Stimulated activated CD4-positive, alpha-beta T cell treated with anti-CD3 and anti-CD28 coated beads, TNF-alpha, amount 100 ng/mL, for 24 hours (primary cell): ENCODE data around the gene TMEM140.
"Not testable (repeated sequence)": the region's sequence is repeated elsewhere in the genome, so short reads cannot be mapped to it uniquely, and the experiment has no call there.

Source experiments
- DNase-seq, 3 experiments: peaks; one replicate each; pipeline ENCODE4 v3.0.0-alpha.2; 2020; ENCODE audit warnings: low read depth in 3 of 3

The TMEM140 gene

DNA sequence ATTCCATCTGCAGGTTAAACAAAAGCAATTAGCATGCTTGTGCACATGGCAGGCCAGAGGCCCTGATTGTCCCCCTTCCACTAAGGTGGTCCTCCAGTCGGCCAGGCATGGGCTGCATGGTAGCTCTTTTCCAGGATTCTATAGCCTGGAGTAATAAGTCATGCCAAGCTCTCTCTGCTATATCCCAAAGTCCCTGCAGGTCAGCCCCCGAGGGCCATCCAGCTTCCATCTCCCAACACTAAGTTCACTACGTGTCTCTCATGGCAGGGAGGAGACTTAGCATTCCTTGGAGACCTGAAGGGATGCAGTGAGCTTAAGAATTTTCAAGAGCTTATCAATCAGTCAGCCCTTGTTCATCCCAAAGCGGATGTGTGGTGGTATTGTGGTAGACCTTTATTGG, 26.0 kb downstream of the TMEM140 start:
- DNase-seq = not testable (repeated sequence)

DNA sequence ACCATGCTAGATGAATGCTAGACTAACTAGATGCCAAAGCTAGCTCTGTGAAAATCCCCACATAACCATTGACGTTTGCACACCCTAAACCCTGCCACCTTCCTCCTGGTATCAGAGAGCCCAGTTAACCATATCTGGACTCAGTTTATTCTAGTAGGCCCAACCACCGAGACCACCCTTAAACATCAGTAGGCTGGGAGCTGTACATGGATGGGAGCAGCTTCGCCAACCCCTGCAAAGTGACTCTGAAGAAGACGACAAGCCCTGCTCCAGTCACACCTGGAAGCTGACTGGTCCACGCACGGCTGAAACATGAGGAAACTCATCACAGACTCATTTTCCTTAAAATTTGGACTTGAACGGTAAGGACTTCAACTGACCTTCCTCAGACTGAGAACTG, 27.1 kb downstream of the TMEM140 start:
- no peak for DNase-seq

DNA sequence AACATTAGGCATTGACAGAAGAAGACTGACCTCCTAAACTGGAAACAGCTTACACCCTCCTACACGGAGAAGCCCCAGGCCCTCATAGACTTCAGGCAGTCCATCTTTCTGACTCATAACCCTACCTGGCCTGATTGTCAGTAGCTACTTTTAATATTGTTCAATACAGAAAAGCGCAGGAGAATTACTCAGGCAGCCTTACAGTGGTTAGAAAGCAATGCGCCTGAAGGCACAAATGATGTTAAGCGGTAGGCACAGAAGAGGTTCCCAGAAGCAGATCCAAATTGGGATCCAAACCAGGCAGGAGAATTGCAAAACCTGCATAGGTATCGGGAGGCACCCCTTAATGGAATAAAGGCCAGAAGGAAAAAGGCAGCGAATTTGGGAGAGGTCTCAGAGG, 28.1 kb downstream of the TMEM140 start:
- DNase-seq = no peak

DNA sequence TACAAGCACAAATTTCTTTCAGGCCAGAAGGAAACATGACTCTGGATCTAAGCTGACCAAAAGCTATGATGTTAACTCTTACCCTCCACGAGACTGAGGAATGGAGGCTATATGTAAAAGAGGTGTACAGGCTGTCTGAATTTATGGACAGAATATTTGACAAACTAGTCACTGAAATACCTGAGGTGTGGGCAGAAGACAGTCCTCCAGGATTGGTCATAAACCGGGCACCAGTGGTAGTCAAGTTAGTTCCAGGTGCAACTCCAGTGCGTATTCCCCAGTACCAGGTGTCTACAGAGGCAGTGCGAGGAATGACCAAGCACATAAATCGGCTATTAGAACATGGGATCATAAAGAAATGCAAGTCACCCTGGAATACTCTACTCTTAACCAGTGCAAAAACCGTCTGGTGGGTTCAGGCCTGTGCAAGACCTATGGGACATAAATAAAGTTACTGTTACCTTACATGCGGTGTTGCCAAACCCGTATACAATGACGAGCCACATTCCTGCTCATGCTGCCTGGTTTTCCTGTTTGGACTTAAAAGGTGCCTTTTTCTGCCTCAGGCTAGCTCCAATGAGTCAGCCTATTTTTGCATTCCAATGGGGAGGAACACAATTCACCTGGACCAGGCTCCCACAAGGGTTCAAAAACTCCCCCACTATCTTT, 29.3 kb downstream of the TMEM140 start:
- no peak for DNase-seq

DNA sequence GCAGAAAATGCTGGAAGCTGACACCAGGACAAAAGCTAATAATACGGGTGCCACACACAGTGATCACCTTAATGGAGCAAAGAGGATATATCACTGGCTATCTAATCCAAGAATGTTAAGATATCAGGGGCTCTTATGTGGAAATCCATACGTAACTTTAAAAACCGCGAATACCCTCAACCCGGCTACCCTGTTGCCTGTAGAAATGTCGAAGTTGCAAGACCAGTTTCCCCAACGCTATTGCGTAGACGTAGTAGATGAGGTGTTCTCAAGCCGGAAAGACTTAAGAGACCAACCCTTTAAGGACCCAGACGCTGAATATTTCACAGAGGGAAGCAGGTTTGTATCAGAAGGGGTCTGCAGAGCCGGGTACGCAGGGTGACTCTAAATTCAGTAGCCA, 30.5 kb downstream of the TMEM140 start:
- no peak for DNase-seq

DNA sequence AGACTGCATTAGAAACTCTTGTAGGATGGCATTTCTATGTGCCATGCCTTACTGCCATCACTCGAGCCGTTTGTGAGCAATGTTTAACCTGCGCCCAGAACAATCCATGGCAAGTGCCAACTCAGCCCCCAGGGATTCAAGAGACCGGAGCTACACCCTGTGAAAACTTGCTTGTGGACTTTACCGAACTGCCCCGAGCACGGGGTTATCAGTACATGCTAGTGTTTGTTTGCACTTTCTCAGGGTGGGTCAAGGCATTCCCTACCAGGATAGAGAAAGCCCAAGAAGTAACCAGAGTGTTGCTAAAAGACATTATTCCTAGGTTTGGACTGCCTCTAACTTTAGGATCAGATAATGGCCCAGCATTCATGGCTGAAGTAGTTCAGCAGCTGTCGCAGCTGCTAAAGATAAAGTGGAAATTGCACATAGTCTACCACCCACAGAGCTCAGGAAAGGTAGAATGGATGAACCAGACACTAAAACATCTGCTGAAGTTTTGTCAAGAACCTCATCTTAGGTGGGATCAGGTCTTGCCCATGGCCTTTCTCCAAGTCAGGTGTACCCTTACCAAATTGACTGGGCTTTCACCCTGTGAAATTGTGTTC, 31.6 kb downstream of the TMEM140 start:
- DNase-seq = no peak

DNA sequence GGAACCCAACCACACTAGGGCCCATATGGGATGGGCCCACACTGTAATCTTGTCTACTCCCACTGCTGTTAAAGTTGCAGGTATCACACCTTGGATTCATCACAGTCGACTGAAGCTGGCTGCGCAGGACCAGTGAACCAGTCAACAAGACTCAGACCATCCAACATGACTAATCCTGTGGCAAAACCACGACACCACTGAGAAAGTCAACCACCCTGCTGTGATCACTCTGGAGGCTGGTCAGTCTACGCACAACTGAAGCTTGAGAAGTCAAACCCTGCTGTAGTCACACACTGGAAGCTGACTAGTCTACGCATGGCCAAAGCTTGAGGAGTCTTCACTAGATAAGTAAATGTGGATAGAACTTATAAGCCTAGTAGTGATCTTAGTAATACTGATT, 32.2 kb downstream of the TMEM140 start:
- DNase-seq = no peak

DNA sequence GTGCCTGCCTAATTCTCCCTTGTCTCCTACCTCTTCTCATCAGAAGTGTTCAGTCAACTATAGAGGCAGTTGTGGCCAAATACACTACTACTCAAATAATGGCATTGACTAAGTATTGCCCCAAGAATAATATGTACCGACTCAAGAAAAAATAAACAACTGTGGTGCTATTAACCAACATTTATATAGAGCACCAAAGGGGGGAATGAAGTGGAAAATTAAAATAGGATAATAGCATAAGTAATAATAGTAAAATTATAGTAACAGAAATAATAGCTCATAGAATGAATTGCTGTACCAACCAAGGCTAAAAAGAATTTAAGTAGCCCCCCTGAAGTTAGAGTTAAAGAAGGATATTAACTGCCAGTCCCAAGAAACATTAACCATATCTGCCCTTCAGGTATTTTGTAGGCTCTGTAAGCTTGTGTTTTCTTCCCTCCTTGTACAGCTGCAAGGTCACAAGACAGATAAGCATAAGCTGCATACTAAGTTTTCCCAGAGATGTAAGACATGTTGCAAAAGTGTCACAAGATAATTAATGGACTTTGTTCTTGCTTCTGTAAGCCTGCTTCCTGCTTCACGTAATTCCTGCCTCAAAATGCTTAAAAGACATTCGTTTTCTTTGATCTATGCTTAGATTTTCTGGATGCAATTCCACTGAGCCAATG, 33.5 kb downstream of the TMEM140 start:
- DNase-seq = no peak

DNA sequence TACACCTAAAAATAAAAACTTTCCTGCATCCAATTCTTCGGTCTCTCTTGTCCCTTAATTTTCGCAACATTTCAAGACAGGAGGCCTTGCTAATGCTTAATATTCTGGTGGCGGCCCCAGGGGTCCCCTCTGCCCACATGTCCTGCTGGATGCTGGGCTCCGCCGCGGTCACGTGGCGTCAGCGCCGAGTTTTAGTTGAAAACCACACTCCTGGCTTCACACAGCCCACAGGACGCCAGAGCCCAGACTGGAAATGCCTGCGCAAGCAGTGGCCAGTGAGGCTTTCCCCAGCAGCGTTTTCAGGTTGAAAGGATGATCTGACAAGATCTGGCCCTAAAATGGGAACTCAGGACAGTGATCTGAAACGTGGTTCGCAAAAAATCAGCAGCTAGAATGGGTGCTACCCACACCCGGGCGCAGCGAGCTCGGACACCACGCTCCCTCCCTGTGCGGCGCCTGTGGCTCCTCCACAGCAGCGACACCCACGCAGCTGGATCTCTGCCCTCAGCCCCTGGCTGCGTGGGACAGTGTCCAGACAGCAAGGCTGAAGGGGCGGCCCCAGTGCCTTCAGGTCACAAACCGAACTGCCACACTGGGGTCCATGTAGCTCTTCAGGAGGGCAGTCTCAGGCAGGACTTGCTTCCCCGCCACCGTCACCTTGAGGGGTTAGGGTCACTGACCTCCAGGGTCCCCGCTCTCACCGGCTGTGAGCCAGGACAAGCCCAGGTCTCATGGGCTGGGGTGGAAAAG, 34.2 kb downstream of the TMEM140 start:
- no peak for DNase-seq

DNA sequence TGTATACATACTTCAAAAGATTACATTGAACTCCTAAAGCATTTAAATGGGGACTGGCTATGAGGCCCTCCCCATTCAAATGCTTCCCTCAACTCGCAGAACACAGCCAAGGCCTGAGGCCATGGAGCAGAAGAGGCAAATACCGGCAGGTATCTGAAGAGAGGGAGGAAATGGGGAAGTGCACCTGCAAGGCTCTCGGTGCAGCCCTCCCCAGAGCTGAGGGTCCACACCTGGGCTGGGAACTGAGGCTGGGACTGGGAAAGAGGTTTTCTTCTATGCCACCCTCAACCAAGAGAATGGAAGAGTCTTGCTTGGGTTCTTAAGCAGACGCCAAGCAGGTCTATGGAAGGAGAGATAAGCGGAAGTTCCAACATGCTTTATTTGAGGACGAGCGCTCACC, 35.6 kb downstream of the TMEM140 start:
- DNase-seq = no peak

DNA sequence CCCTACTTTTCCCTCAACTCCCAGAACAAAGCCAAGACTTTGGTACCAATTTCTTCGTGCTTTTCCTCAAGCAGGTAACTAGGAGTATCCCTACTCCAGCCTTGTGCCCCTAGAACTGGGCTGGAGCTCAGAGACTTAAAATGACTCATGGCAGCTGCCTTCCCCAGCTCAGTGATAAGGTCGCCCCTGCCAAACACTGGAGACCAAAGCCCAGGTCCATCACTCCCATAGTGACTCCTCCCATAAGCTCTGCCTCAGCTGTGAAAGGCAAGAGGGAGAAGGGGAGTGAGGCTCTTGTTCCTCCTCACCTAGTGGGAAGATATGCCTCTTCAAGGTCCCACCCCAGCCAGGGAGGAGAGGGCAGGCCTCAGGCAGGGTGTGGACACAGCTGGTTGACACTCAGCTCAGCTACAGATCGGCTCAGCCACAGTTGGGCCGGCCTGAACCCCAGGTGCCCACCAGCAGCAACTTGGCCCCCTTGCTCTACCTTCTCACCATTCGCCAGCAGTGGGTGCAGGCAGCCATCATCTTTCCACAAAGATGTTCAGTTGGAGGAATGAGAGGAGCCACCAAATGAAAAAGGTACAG, 36.5 kb downstream of the TMEM140 start:
- DNase-seq = no peak

DNA sequence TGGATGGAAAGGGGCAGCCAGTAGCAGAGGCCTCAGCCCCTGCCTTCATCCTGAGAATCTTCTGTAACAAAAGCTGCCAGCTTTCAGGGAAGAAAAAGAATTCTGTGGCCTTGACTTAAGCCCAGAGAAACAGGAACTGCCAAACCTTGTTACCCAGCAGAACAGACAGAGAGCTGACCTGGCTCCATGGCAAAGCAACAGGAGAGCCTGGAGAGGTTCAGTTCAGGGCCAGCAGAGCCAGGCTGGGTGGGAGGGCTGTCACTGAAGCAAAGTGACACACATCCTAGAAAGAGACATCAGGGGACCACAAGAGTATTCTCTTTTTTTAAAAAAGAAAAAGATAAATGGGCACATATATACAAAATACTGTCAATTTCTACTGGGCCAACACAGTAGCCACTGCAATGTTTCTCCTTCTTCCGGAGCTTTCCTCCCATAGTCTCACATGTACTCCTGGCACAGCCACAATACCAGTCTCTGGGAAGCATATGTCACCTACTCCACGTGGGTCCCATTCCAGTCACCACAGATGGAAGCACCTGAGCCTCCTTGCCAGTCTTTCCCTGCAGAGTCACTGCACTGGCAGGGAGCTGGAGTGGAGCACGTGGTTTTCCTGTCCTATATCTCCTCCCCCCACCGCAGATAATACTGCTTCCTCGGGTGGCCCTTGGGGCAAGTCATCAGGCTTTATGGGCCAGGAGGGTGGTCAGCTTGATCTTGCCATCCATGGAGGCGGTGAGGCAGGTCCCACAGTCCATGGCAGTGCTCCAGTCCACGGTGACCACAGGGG, 37.8 kb downstream of the TMEM140 start:
- DNase-seq = no peak

DNA sequence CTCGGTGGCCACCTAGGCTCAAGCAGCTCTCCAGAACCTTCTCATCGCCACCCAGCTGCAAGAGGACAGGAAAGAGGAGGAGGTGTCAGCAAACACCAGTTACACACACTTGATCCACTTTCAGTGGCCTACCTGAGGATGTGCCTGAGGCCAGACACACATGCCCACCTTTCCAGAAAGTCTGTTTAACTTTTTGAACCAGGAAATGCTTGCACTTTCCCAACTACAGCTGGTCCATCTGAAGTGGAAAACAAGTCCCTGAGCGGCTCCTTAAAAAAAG, 38.3 kb downstream of the TMEM140 start:
- no peak for DNase-seq

DNA sequence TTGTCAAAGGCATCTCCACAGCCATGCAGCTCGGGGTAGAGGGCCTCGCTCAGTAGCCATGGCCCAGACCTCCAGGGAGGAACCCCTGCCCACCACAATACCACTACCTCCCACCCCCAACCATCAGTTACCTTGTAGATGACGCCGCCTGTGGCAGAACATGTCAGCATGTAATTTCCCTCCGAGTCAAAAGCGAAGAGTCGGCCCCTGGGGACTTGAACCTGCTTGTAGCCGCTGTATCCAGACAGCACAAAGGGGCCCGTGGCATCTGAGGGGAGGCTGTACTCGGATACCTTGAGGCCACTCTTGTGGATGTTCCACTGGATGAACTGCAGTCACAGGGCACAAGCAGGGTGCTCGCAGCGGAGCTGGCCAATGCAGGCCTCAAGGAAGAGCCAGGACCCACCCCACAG, 39.0 kb downstream of the TMEM140 start:
- DNase-seq = no peak

DNA sequence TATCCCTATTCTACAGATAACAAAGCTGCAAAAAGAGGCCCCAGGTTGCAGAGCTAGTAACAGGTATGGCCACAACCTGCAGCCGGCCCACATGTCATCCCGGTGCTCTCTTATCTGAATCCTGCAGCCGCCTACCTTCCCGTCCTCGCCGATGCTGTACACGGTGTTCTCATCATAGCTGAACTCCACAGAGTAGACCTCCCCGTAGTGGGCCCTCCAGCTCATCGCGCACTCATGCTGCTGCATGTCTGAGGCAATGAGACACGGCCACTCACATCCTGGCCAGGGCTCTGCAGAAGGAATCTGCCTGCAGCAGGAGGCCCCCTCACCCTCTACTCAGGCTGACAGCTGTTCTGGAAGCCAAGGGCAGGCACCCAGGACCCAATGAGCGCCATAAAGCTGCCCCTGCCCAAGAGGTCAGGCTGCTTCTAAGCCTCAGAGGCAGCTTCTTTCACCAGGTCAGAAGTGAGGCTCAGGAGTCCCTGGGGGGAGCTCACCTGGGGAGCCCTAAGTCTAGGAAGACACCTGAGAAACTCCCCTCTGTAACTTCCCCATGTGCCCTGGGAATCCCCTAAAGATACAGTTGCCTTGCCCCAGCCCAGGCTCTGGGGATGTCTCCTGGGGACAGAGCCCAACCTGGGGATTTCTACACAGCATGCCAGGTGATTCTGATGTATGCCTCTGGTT, 40.6 kb downstream of the TMEM140 start:
- no peak for DNase-seq

DNA sequence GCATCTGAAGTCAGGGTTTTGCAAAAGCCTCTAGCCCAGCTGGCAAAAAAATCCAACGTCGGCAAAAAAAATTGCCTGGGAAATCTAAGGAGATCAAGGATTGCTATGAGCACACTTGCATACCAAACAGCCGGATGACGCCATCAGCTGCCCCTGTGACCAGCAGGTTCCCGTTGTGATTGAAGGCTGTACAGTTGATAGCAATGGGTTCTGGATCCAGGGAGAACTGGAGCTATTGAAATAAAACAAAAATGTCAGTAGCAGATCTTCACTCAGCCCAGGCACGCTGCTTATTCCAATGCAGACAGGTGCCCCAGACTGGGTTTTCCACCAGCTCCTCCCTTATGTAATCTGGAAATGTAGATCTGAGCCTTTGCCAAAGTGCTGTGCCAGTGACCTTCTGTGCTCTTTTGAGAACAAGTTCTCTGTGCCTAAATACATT, 41.4 kb downstream of the TMEM140 start:
- DNase-seq = no peak

DNA sequence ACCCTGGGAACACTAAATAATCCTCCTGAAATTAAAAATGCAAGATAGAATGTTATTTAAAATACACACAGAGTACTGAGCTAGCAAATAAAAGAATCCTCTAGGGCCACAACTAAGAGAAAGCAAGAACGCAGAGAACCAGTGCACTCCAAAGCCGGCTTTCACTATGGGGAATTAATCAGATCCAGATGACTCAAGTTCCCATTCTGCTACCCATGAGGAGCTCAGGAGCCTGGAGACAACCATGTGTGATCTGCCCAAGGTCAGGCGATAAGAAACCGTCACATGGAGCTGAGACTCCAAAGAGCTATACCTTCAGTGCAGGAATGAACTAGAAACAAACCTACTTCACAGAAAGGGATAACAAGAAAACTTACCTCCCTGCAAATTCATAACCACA, 42.1 kb downstream of the TMEM140 start:
- DNase-seq = no peak

DNA sequence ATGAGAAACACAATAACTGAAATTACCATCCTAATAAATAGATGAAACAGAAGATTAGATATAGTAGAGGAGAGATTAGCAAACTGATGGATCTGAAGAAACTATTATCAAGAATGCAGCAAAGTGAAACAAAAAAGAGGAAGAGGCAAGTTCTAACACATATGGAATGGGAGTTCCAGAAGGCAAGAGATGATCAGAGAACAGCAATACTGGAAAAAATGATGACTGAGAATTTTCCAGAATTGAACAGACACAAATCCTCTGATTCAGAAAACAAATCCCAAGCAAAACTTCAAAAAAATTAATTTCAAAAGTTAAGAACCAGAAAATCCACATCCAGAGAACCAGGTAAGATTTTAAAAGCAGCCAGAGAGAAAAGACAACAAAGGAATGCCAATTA, 42.8 kb downstream of the TMEM140 start:
- DNase-seq = no peak

DNA sequence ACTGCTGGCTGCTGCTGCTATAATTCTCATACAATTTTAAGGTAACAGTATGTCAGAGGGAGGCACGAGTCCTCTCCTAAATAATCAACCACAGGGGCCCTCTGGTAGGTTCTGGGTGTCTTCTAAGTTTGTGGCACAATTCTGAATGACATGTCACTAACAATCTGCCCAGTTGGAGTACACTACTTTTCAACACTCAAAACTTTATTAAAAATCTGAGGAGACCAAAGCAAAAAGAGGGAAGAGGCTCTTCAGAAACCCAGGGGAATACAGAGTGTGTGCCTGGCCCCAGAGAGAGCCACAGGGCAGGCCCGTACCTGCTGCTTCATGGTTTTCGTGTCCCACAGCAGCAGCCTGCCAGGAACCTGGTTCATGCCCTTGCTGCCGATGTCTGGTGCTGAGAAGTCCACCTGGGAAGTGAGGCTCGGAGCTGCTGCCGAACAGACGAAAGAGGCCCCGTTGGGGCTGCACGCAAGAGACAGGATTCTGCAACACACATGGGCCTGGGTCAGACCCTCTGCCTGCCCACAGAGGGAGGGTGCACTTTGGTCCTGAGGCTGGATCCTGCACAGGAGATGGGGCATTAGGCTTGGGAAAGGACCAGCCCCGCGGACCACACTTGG, 45.2 kb downstream of the TMEM140 start:
- DNase-seq = no peak

DNA sequence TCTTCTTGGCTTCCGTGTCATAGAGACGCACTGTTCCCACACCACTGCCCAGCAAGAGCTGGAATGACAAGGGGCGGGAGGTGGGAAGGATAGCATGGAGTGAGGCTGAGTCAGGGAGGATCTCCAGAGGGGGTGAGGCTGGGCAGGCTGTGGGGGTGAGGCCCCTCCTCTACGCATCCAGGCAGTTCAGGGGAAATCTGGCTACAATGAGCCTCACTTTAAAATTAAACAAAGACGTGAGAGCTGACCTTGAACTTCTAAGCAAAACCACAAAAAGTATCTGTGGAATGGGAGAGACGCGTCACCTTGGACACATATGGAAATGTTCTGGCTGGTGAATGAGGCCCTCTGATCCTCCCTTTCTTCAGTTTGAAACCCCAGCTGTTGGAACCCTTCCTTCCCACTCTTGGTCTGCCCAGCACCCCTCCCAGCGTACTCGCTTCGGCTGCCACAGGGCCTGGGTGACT, 45.8 kb downstream of the TMEM140 start:
- DNase-seq = no peak
